ENCODE data around the gene SOX2.

DNA sequence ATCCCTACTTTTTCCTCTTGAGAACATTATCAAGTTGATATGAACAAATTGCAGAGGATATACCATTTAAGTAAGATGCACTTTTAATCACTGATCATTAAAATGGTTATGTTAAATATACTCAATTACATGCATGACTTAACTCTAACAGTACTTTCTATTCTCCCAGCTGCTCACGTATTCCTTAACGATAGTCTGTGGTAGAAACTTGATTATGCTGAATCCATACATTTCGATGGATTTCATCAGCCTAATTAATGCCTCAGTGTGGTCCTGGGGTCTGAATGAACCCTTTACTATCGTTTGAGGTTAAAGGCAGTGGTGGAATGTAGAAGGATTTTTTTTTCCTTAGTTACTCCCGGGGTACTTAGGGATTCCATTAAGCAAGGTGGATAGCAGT is 18.6 kb downstream of the SOX2 start:
- TF ChIP-seq, protein P1, sequence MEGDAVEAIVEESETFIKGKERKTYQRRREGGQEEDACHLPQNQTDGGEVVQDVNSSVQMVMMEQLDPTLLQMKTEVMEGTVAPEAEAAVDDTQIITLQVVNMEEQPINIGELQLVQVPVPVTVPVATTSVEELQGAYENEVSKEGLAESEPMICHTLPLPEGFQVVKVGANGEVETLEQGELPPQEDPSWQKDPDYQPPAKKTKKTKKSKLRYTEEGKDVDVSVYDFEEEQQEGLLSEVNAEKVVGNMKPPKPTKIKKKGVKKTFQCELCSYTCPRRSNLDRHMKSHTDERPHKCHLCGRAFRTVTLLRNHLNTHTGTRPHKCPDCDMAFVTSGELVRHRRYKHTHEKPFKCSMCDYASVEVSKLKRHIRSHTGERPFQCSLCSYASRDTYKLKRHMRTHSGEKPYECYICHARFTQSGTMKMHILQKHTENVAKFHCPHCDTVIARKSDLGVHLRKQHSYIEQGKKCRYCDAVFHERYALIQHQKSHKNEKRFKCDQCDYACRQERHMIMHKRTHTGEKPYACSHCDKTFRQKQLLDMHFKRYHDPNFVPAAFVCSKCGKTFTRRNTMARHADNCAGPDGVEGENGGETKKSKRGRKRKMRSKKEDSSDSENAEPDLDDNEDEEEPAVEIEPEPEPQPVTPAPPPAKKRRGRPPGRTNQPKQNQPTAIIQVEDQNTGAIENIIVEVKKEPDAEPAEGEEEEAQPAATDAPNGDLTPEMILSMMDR (IDR thresholded peaks at IDR 0.05) = no peak
- TF ChIP-seq REST (IDR thresholded peaks at IDR 0.05; ENCODE audit: insufficient read depth in 1 of 2, low read depth in 2 of 2, low read length in 1 of 2) (no peak), POLR2AphosphoS5 (IDR thresholded peaks at IDR 0.05; ENCODE audit: low read depth, low read length) (no peak), SIN3A (IDR thresholded peaks at IDR 0.05; ENCODE audit: borderline replicate concordance, insufficient read depth, low read depth, low read length) (no peak)
